WERI-Rb-1 (cell line): ENCODE data around the gene THSD8.

Source experiments
- DNase-seq: peaks from one replicate; pipeline ENCODE4 v3.0.0-alpha.2; 2020
- H3K27ac ChIP-seq: fragments of 250-450 bp; sonication (Bioruptor Pico); 2 replicates; pipeline ENCODE4 v1.5.1; 2020; ENCODE audit warnings: mild to moderate bottlenecking, moderate library complexity
- H3K27me3 ChIP-seq: fragments of 250-450 bp; sonication (Bioruptor Pico); 2 replicates; pipeline ENCODE4 v1.5.1; 2021; ENCODE audit warnings: mild to moderate bottlenecking, low read depth, moderate library complexity; ENCODE audit not compliant: insufficient read depth, severe bottlenecking
- H3K36me3 ChIP-seq: fragments of 250-450 bp; sonication (Bioruptor Pico); 2 replicates; pipeline ENCODE4 v1.5.1; 2020; ENCODE audit warnings: mild to moderate bottlenecking, moderate library complexity
- H3K4me3 ChIP-seq: 2 replicates; pipeline ENCODE4 v1.5.1; 2011; ENCODE audit warnings: low read depth, mild to moderate bottlenecking, control low read depth, low read length
- H3K9me3 ChIP-seq: fragments of 250-450 bp; sonication (Bioruptor Pico); 2 replicates; pipeline ENCODE4 v1.5.1; 2021; ENCODE audit warnings: mild to moderate bottlenecking, moderate library complexity; ENCODE audit not compliant: severe bottlenecking
- CTCF ChIP-seq: IDR thresholded peaks from 2 replicates; pipeline ENCODE4 v1.5.1; 2011; ENCODE audit warnings: low read depth, mild to moderate bottlenecking, control low read depth, inconsistent platforms, low read length

The THSD8 gene

GRCh38 chr19:12792853-12793289, 9.0 kb upstream of the THSD8 start:
- Histone ChIP-seq H3K36me3 (peaks cover 5% of the 10 kb centered on the region), H3K27ac (peak overlapping the region; percentile 83), H3K9me3 (no peaks in the 10 kb centered on the region), H3K4me3 (peak overlapping the region; percentile 81), H3K27me3 (no peaks in the 10 kb centered on the region)
- no peak for TF ChIP-seq CTCF
- no peak for DNase-seq

- Histone ChIP-seq H3K4me3 (peak overlapping the region; percentile 81), H3K36me3 (peaks cover 12% of the 10 kb centered on the region), H3K9me3 (no peaks in the 10 kb centered on the region), H3K27ac (peak overlapping the region; percentile 83), H3K27me3 (no peaks in the 10 kb centered on the region)
- DNase-seq = peak; percentile 89
- TF ChIP-seq CTCF = no peak
These were observed 8.3 kb upstream of the THSD8 start for GRCh38 chr19:12793290-12794195.

- H3K36me3 ChIP-seq = peaks cover 20% of the 10 kb centered on the region
- peak overlapping the region; percentile 81 for H3K4me3 ChIP-seq
- no peaks in the 10 kb centered on the region for H3K27me3 ChIP-seq
- no peak for DNase-seq
- TF ChIP-seq CTCF = no peak
- peak overlapping the region; percentile 83 for H3K27ac ChIP-seq
- no peaks in the 10 kb centered on the region for H3K9me3 ChIP-seq
These were observed 7.5 kb upstream of the THSD8 start for GRCh38 chr19:12794196-12794941.

GRCh38 chr19:12794971-12795381, 6.9 kb upstream of the THSD8 start:
- no peak for TF ChIP-seq CTCF
- Histone ChIP-seq H3K27me3 (no peaks in the 10 kb centered on the region), H3K4me3 (no peak overlapping the region), H3K36me3 (peaks cover 26% of the 10 kb centered on the region), H3K9me3 (no peaks in the 10 kb centered on the region), H3K27ac (no peak overlapping the region)
- no peak for DNase-seq

GRCh38 chr19:12796146-12797071, 5.5 kb upstream of the THSD8 start:
- peak overlapping the region; percentile 45 for H3K27ac ChIP-seq
- TF ChIP-seq CTCF = peak; percentile 95
- H3K4me3 ChIP-seq = no peak overlapping the region
- peak; percentile 83 for DNase-seq
- H3K36me3 ChIP-seq = peaks cover 41% of the 10 kb centered on the region
- no peaks in the 10 kb centered on the region for H3K27me3 ChIP-seq
- H3K9me3 ChIP-seq = no peaks in the 10 kb centered on the region
